Transverse colon (tissue), 3 donors: Measurements from ENCODE around the gene CRYM.

Experiments
- EP300 ChIP-seq: sonication (generic); formaldehyde crosslinking; IDR thresholded peaks from one replicate; pipeline ENCODE4 v1.6.1; 2017; ENCODE audit warnings: antibody characterized with exemption, low read depth
- POLR2A ChIP-seq: fragments of 450-650 bp; IDR thresholded peaks from one replicate; pipeline ENCODE4 v1.6.1; 2016; ENCODE audit warnings: antibody characterized with exemption, mild to moderate bottlenecking, moderate library complexity
- TF ChIP-seq, protein P1 (sequence below), 5 experiments: fragments of 200-600 bp in 3 of 5; fragments of 450-650 bp in 2 of 5; sonication (generic) in 3 of 5; IDR thresholded peaks; 1 replicate in 2 of 5; 2 replicates in 3 of 5; pipeline ENCODE4 v1.5.1; 2016 to 2017; ENCODE audit warnings: antibody characterized with exemption in 5 of 5, inconsistent platforms in 3 of 5, mild to moderate bottlenecking in 2 of 5, moderate library complexity in 1 of 5

DNA sequence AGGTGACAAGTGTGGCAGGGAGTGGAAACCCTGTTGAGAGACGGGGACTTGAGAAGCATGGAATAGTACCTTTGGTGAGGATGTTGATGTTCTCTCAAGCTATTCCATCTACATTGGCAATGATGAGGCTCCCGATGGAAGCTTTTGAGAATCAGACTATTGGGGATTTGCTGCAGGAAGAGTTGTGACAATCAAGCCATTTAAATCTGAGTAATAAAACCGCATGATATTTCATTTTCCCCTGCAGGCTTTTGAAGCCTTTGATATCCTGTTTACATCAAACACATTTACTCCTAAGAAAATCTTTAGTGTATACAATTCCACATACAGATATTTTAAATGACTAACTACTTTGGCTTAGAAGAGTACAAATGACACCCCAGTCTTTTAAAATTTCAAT lies 49.0 kb upstream of the CRYM start:
- TF ChIP-seq, protein P1, sequence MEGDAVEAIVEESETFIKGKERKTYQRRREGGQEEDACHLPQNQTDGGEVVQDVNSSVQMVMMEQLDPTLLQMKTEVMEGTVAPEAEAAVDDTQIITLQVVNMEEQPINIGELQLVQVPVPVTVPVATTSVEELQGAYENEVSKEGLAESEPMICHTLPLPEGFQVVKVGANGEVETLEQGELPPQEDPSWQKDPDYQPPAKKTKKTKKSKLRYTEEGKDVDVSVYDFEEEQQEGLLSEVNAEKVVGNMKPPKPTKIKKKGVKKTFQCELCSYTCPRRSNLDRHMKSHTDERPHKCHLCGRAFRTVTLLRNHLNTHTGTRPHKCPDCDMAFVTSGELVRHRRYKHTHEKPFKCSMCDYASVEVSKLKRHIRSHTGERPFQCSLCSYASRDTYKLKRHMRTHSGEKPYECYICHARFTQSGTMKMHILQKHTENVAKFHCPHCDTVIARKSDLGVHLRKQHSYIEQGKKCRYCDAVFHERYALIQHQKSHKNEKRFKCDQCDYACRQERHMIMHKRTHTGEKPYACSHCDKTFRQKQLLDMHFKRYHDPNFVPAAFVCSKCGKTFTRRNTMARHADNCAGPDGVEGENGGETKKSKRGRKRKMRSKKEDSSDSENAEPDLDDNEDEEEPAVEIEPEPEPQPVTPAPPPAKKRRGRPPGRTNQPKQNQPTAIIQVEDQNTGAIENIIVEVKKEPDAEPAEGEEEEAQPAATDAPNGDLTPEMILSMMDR (IDR thresholded peaks at IDR 0.05) = no peak
- no peak for TF ChIP-seq POLR2A
- TF ChIP-seq EP300 = no peak
